Activated naive CD4-positive, alpha-beta T cell treated with anti-CD3 and anti-CD28 coated beads for 36 hours (primary cell): ENCODE data around the gene UTP15. TPM values are rescaled to one million over a fixed set of nuclear protein-coding genes. Genes with fewer than 3 reads are reported as not detected.

ENCODE experiments used
- CTCF ChIA-PET: fragments of 350-600 bp; sonication (Branson Sonifier 250); formaldehyde crosslinking; loops from one replicate; lab custom pipeline; 2021; ENCODE audit warnings: antibody characterized with exemption; lab: Charles Lee
- DNase-seq: peaks from one replicate; pipeline ENCODE4 v3.0.0-alpha.2; 2020
- H3K27ac Mint-ChIP-seq: one replicate; pipeline ENCODE4 v1.8.0; 2021; ENCODE audit warnings: mild to moderate bottlenecking, mixed read lengths
- H3K27me3 Mint-ChIP-seq: one replicate; pipeline ENCODE4 v1.8.0; 2021; ENCODE audit warnings: low read depth, mixed read lengths
- H3K36me3 Mint-ChIP-seq: one replicate; pipeline ENCODE4 v1.8.0; 2021; ENCODE audit warnings: low read depth, mixed read lengths
- H3K4me1 Mint-ChIP-seq: one replicate; pipeline ENCODE4 v1.8.0; 2021; ENCODE audit warnings: low read depth, mixed read lengths
- H3K4me3 Mint-ChIP-seq: one replicate; pipeline ENCODE4 v1.8.0; 2021; ENCODE audit warnings: mild to moderate bottlenecking, moderate library complexity, mixed read lengths
- H3K9me3 Mint-ChIP-seq: one replicate; pipeline ENCODE4 v1.8.0; 2021; ENCODE audit warnings: mixed read lengths
- intact Hi-C: fragments of 100-400 bp; cut with micrococcal nuclease; formaldehyde crosslinking; loops from one replicate; pipeline ENCODE4 v1.15.1; 2023
- total RNA-seq, 2 experiments: library from RNA; stranded (reverse); gene quantifications; one replicate each; pipeline ENCODE4 v1.2.3, GENCODE V29; 2021

Gene UTP15
- total RNA-seq, 2 experiments from 2014 or later = 25.3 to 28.5 TPM

GRCh38 chr5:73625944-73626811, 60.6 kb downstream of the UTP15 start, which contains the start of gene ARHGEF28:
Gene ARHGEF28, plus strand, starts transcription at chr5:73626196. Its CDS starts 58,656 bp downstream, at chr5:73684852.
- Mint-ChIP-seq H3K27ac (no peak within 1 kb of the TSS), H3K27me3 (peaks cover 50% of the 10 kb centered on the region), H3K4me1 (no peaks in the 10 kb centered on the region), H3K4me3 (peak within 1 kb of the TSS; percentile 21), H3K9me3 (no peaks in the 10 kb centered on the region), H3K36me3 (no peaks in the 10 kb centered on the region)
- CTCF ChIA-PET = interaction anchor here (1.0 kb wide), 1 partner anchor 30 kb away, joined by 3 read pairs; no protein-coding TSS in a partner anchor
- intact Hi-C loops = no loop called here
- peak; percentile 15 for DNase-seq

GRCh38 chr5:73626814-73627313, 61.3 kb downstream of the UTP15 start:
- Mint-ChIP-seq H3K27ac (no peak overlapping the region), H3K9me3 (no peaks in the 10 kb centered on the region), H3K4me1 (no peaks in the 10 kb centered on the region), H3K36me3 (no peaks in the 10 kb centered on the region), H3K27me3 (peaks cover 44% of the 10 kb centered on the region), H3K4me3 (peak overlapping the region; percentile 21)
- CTCF ChIA-PET = no interaction called here
- intact Hi-C loops = no loop called here
- DNase-seq = no peak

- Mint-ChIP-seq H3K27ac (no peak overlapping the region), H3K4me3 (no peak overlapping the region), H3K36me3 (no peaks in the 10 kb centered on the region), H3K27me3 (peaks cover 35% of the 10 kb centered on the region), H3K4me1 (no peaks in the 10 kb centered on the region), H3K9me3 (no peaks in the 10 kb centered on the region)
- DNase-seq = no peak
- intact Hi-C loops = no loop called here
- CTCF ChIA-PET = no interaction called here
Measured at GRCh38 chr5:73629456-73629855, 63.9 kb downstream of the UTP15 start.

DNA sequence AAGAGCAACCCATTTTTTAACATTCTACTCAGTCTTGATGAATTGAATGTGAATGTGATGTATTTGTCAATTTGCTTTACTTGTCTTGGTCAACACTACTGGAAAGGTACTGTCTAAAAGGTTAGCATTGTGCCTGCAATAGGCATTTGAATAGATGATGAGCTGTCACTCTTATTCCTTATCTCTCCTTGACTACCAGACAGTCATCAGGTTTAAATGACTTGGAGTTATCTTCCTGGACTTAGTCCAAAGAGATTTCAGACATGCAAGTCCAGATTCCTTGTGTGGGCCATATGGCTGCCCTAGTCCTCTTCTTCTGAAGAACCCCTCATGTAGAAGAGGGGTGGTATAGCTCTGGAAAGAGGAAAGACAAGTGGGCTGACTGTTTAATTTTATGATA, 65.2 kb downstream of the UTP15 start:
- Mint-ChIP-seq H3K27ac (no peak overlapping the region), H3K36me3 (no peaks in the 10 kb centered on the region), H3K4me3 (no peak overlapping the region), H3K9me3 (no peaks in the 10 kb centered on the region), H3K27me3 (peaks cover 32% of the 10 kb centered on the region), H3K4me1 (no peaks in the 10 kb centered on the region)
- intact Hi-C loops = no loop called here
- no peak for DNase-seq
- CTCF ChIA-PET = no interaction called here

DNA sequence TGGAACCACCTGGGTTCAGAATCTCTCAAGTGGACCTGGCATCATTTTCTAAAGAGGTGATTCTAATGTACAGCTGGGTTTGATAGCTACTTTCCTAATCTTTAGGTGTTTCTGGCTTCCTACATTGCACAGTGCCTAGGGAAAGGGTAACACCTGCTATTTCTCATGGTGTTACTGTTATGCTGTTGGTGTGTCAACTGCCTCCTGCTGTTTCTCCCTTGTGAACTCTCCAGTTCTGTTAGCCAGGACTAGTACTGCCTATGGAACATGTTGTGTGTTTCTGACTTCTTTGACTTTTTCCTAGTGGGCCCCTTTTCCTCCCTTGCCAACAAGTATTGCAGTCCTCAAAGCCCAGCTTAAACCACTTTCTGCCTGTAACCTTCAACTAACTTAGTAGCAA, 66.0 kb downstream of the UTP15 start:
- Mint-ChIP-seq H3K27ac (no peak overlapping the region), H3K4me1 (no peaks in the 10 kb centered on the region), H3K27me3 (peaks cover 31% of the 10 kb centered on the region), H3K4me3 (no peak overlapping the region), H3K9me3 (no peaks in the 10 kb centered on the region), H3K36me3 (no peaks in the 10 kb centered on the region)
- DNase-seq = no peak
- CTCF ChIA-PET = no interaction called here
- intact Hi-C loops = no loop called here

Other genes starting within 250 kb of the UTP15 start
- under 1 TPM; 0.12 TPM for gene FOXD1, start 117.0 kb upstream of the UTP15 start, total RNA-seq
- gene BTF3, start 67.3 kb upstream of the UTP15 start, total RNA-seq = 1,000 to 10,000 TPM; 1,100 to 1,123 TPM
- 10 to 100 TPM; 26.5 to 26.9 TPM for gene ANKRA2, start 104 bp upstream of the UTP15 start, total RNA-seq
- not detected for gene ARHGEF28, start 60.5 kb downstream of the UTP15 start, total RNA-seq